Lung (tissue), 12 donors: ENCODE results near the gene PLB1. TPM values are rescaled to one million over a fixed set of nuclear protein-coding genes. Genes with fewer than 3 reads are reported as not detected.

Source experiments
- ATAC-seq: fragments of 200-7000 bp; cut with Tn5 transposase; one replicate; pipeline ENCODE4 v1.9.1; 2020; ENCODE audit warnings: moderate number of reproducible peaks; ENCODE audit not compliant: insufficient read depth, low FRiP score
- DNase-seq, 3 donors: peaks; one replicate each; pipeline ENCODE4 v3.0.0-alpha.2; 2013 to 2017
- H3K27ac ChIP-seq, 2 donors: one replicate each; pipeline ENCODE4 v1.5.1; 2013; ENCODE audit warnings: mild to moderate bottlenecking in 2 of 2, moderate library complexity in 2 of 2, control low read depth in 1 of 2, inconsistent platforms in 1 of 2, low read depth in 1 of 2, low read length in 1 of 2
- H3K27me3 ChIP-seq, 3 donors: one replicate each; pipeline ENCODE4 v1.5.1; 2013; ENCODE audit warnings: low read length in 2 of 3; ENCODE audit not compliant: control insufficient read depth in 3 of 3, insufficient read depth in 3 of 3
- H3K36me3 ChIP-seq, 4 donors: one replicate each; pipeline ENCODE4 v1.5.1; 2013; ENCODE audit warnings: low read length in 4 of 4, mild to moderate bottlenecking in 1 of 4, moderate library complexity in 1 of 4; ENCODE audit not compliant: control insufficient read depth in 4 of 4, insufficient read depth in 4 of 4
- H3K4me1 ChIP-seq, 5 donors: one replicate each; pipeline ENCODE4 v1.5.1; 2013; ENCODE audit warnings: low read length in 5 of 5, mild to moderate bottlenecking in 2 of 5, moderate library complexity in 1 of 5; ENCODE audit not compliant: control insufficient read depth in 5 of 5, insufficient read depth in 5 of 5
- H3K4me3 ChIP-seq: one replicate; pipeline ENCODE4 v1.5.1; 2013; ENCODE audit warnings: mild to moderate bottlenecking, control low read depth, moderate library complexity
- H3K9ac ChIP-seq, 2 donors: one replicate each; pipeline ENCODE4 v1.5.1; 2013; ENCODE audit warnings: low read length in 2 of 2, control low read depth in 1 of 2; ENCODE audit not compliant: insufficient read depth in 1 of 2
- H3K9me3 ChIP-seq, 4 donors: one replicate each; pipeline ENCODE4 v1.5.1; 2013; ENCODE audit warnings: low read length in 3 of 4, mild to moderate bottlenecking in 1 of 4, moderate library complexity in 1 of 4; ENCODE audit not compliant: control insufficient read depth in 4 of 4, insufficient read depth in 3 of 4
- WGBS, 2 donors: extraction: QIAGEN DNeasy Blood & Tissue Kit; methylation state at CpG; one replicate each; pipeline ENCODE4 v1.1.7; 2013; 5-methylcytosine and 5-hydroxymethylcytosine counted together
- polyA plus RNA-seq, 2 donors: library from polyadenylated mRNA; stranded (reverse); fragments of 200-250 nt; gene quantifications; one replicate each; pipeline ENCODE4 v1.2.1, GENCODE V29; 2013
- total RNA-seq, 2 donors: library from RNA; depleted of rRNA in 1 of 2; stranded (reverse); fragments of >200 nt in 1 of 2; gene quantifications; one replicate each; pipeline ENCODE4 v1.2.1, GENCODE V29; 2014 to 2021
- TF ChIP-seq, protein P1 (sequence below): IDR thresholded peaks from 2 replicates; pipeline ENCODE4 v1.5.1; 2012; ENCODE audit warnings: mild to moderate bottlenecking; ENCODE audit errors: control extremely low read depth, extremely low read depth
- donor health status: control.
- donor health status: control.
- donor health status: Bipolar disorder and iron deficiency.
- donor health status: healthy.
- donor health status: DM: yes; HTN: yes; CAD: no.

PLB1 gene
- total and polyA plus RNA-seq, 4 donors: 1.0 to 10.3 (median 6.7) TPM

- Histone ChIP-seq H3K4me3 (no peak overlapping the region), H3K36me3 (no peaks in the 10 kb centered on the region), H3K27ac (peak overlapping the region in 1 of 2 donors; percentile 47)
Measured at GRCh38 chr2:28566521-28567041, 70.7 kb downstream of the PLB1 start.

DNA sequence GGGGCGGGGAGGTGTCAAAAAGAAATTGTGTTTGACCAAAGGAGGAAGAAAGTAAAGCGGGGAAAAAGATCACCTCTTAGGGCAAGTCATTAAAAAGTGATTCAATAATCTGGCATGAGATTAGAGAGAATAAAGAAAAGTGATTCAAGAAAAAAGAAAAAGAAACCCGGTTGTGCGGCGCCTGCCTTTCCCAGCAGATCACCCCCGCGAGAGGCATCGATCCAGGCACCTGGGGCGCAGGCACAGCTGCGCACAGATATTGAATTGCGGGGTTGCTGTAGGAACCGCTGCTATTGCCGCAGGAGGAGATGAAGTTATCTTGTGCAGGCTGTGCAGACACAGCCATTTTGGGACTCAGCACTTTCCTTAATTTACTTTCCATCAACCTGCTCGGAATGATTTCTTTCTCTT lies 71.2 kb downstream of the PLB1 start:
- peaks cover 0 to 8% (median 0%) of the 10 kb centered on the region in 5 donors for H3K4me1 ChIP-seq
- WGBS, 2 donors: 2% methylated on average over 14 of the region's 14 CpGs
- peak overlapping the region in 1 of 2 donors; percentile 71 for H3K9ac ChIP-seq
- peak overlapping the region; percentile 24 to 74 for H3K27ac ChIP-seq
- peak overlapping the region; percentile 51 for H3K4me3 ChIP-seq
- H3K36me3 ChIP-seq: no peaks in the 10 kb centered on the region
- TF ChIP-seq, protein P1, sequence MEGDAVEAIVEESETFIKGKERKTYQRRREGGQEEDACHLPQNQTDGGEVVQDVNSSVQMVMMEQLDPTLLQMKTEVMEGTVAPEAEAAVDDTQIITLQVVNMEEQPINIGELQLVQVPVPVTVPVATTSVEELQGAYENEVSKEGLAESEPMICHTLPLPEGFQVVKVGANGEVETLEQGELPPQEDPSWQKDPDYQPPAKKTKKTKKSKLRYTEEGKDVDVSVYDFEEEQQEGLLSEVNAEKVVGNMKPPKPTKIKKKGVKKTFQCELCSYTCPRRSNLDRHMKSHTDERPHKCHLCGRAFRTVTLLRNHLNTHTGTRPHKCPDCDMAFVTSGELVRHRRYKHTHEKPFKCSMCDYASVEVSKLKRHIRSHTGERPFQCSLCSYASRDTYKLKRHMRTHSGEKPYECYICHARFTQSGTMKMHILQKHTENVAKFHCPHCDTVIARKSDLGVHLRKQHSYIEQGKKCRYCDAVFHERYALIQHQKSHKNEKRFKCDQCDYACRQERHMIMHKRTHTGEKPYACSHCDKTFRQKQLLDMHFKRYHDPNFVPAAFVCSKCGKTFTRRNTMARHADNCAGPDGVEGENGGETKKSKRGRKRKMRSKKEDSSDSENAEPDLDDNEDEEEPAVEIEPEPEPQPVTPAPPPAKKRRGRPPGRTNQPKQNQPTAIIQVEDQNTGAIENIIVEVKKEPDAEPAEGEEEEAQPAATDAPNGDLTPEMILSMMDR: no peak
- H3K9me3 ChIP-seq: no peaks in the 10 kb centered on the region
- DNase-seq: no peak
- H3K27me3 ChIP-seq: no peaks in the 10 kb centered on the region
- no peak for ATAC-seq

More at GRCh38 chr2:28566521-28567041, 70.7 kb downstream of the PLB1 start:
- WGBS, 2 donors: 1% methylated on average over 38 of the region's 38 CpGs
- DNase-seq (peak; percentile 90 to 91 (median 90)), ATAC-seq (peak; percentile 99)
- H3K9me3 ChIP-seq: no peaks in the 10 kb centered on the region
- TF ChIP-seq, protein P1: peak; percentile 100
- peaks cover 0 to 8% (median 0%) of the 10 kb centered on the region in 5 donors for H3K4me1 ChIP-seq
- no peaks in the 10 kb centered on the region for H3K27me3 ChIP-seq
- H3K9ac ChIP-seq: peak overlapping the region; percentile 8 to 71

DNA sequence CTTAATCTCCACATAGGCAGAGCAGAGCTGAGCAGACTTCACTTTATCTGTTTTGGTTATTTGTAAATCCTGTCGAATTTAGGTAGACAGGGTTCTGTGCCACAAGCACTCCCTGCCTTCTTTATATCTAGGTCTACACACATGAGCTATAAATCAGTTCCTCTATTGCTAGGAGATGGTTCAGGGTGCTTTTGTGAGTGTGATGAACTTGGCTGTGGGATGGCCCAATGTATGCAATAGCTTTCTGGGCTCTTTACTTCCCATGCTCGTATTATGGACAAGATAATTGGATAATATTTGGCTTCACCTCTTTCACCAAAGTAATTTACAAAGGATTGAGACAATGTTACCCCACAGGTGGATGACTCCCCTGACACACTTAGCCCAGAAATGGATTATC lies 72.2 kb downstream of the PLB1 start:
- ATAC-seq (no peak), DNase-seq (no peak)
- TF ChIP-seq, protein P1: no peak
- Histone ChIP-seq H3K9ac (no peak overlapping the region), H3K4me1 (peaks cover 0 to 8% (median 0%) of the 10 kb centered on the region in 5 donors), H3K4me3 (no peak overlapping the region), H3K36me3 (no peaks in the 10 kb centered on the region), H3K9me3 (no peaks in the 10 kb centered on the region), H3K27ac (no peak overlapping the region), H3K27me3 (no peaks in the 10 kb centered on the region)
- 74 to 85% methylated on average over 2 of the region's 2 CpGs for WGBS, 2 donors

DNA sequence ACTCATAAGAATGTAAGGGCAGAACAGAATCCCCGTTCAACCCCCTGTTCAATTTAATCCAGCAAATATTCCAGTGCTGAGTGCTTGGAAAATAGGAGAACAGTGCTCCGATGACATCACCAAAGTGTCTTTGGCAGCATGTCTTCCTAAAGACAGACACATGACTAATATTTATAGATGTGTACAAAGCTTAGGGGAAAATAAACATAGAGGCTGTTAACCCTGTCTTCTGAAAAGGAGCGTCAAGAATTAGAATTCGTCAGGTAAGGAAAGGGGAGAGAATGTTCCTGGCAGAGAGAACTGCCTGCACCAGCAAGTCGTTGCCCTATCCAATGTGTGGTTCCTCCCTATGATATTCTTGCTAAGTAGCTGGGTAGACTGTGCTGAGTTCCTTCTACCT lies 72.7 kb downstream of the PLB1 start:
- DNase-seq (no peak), ATAC-seq (no peak)
- H3K4me1 ChIP-seq: peaks cover 0 to 8% (median 0%) of the 10 kb centered on the region in 5 donors
- 66 to 80% methylated on average over 5 of the region's 5 CpGs for WGBS, 2 donors
- H3K9me3 ChIP-seq: no peaks in the 10 kb centered on the region
- no peak overlapping the region for H3K27ac ChIP-seq
- H3K4me3 ChIP-seq: no peak overlapping the region
- H3K9ac ChIP-seq: no peak overlapping the region
- H3K36me3 ChIP-seq: no peaks in the 10 kb centered on the region
- no peaks in the 10 kb centered on the region for H3K27me3 ChIP-seq
- TF ChIP-seq, protein P1: no peak
